Right forelimb (tissue), 1 donor: Measurements from ENCODE around the gene NPHS2.
"Not testable (repeated sequence)": the region's sequence is repeated elsewhere in the genome, so short reads cannot be mapped to it uniquely, and the experiment has no call there.

Experiments
- DNase-seq: peaks from one replicate; pipeline ENCODE4 v3.0.0-alpha.2; 2018

Gene NPHS2

GRCh38 chr1:179545321-179545720 is 30.4 kb downstream of the NPHS2 start:
- no peak for DNase-seq

GRCh38 chr1:179541774-179542173 is 34.0 kb downstream of the NPHS2 start:
- no peak for DNase-seq

GRCh38 chr1:179530352-179530751 is 45.4 kb downstream of the NPHS2 start:
- DNase-seq = no peak

- no peak for DNase-seq
Measured at GRCh38 chr1:179529482-179530195, 46.1 kb downstream of the NPHS2 start.

GRCh38 chr1:179518544-179518943 is 57.2 kb downstream of the NPHS2 start:
- DNase-seq = not testable (repeated sequence)

GRCh38 chr1:179516976-179517705 is 58.6 kb downstream of the NPHS2 start:
- DNase-seq = no peak

- DNase-seq = no peak
Measured at GRCh38 chr1:179510038-179510437, 65.7 kb downstream of the NPHS2 start.

GRCh38 chr1:179509384-179509783 is 66.4 kb downstream of the NPHS2 start:
- no peak for DNase-seq

- no peak for DNase-seq
Measured at GRCh38 chr1:179506199-179506598, 69.5 kb downstream of the NPHS2 start.
